ENCODE data around the gene ZNF446. TPM values are rescaled to one million over a fixed set of nuclear protein-coding genes. Genes with fewer than 3 reads are reported as not detected.
"Not testable (repeated sequence)": the region's sequence is repeated elsewhere in the genome, so short reads cannot be mapped to it uniquely, and the experiment has no call there.

ZNF446 gene
- total and polyA plus RNA-seq, 9 of the 15 experiments (the other 6 are each of a cell fraction or from before 2014, with no cell fraction given): 0.07 to 4.8 (median 1.2) TPM

GRCh38 chr19:58440556-58440955, 35.6 kb upstream of the ZNF446 start:
- no peak overlapping the region for H2AFZ ChIP-seq (ENCODE audit: low read depth, low read length)
- BruUV-seq (replicated peaks): no TSS peak
- H3K4me1 ChIP-seq (replicated peaks in 1 of 2; ENCODE audit: control insufficient read depth in 2 of 2, insufficient read depth in 2 of 2, low read length in 2 of 2): peaks cover 0 to 12% of the 10 kb centered on the region in 2 experiments; a peak in 2 of 5 replicates
- H3K9me3 ChIP-seq (replicated peaks; ENCODE audit: control insufficient read depth, insufficient read depth, low read depth, low read length): peaks cover 5% of the 10 kb centered on the region; the same call in 1 of the 2 replicates
- DNase-seq (ENCODE audit: extremely low read depth in 1 of 4, low spot score in 3 of 4) (no peak), FAIRE-seq (no peak), ATAC-seq (no peak)
- H3K4me3 ChIP-seq: no peak overlapping the region
- H3K27me3 ChIP-seq (ENCODE audit: control insufficient read depth in 2 of 2, insufficient read depth in 2 of 2, low read length in 2 of 2): no peaks in the 10 kb centered on the region
- H3K36me3 ChIP-seq (ENCODE audit: control insufficient read depth, insufficient read depth, low read length): no peaks in the 10 kb centered on the region
- ChIA-PET POLR2A (no interaction called here), CTCF (ENCODE audit: low intra/inter-chr PET ratio) (no interaction called here)
- 57% methylated on average over 18 of the region's 31 CpGs for WGBS (ENCODE audit: insufficient coverage, low coverage, missing lambda C conversion rate)
- H3K4me2 ChIP-seq (ENCODE audit: insufficient read depth, low read length): no peak overlapping the region
- intact Hi-C loops (cut with micrococcal nuclease): no loop called here
- in situ Hi-C loops (cut with MboI): no loop called here
- no peak overlapping the region for H3K9ac ChIP-seq (ENCODE audit: insufficient read depth in 1 of 2, low read depth in 2 of 2, low read length in 2 of 2)
- no peaks in the 10 kb centered on the region for H3K79me2 ChIP-seq (ENCODE audit: control insufficient read depth, insufficient read depth, low read length)
- TF ChIP-seq ZBTB33 (CRISPR knock-in tag; IDR thresholded peaks at IDR 0.05) (0 out of 2 replicates have a peak, but pooled peaks have one; percentile 11), SMARCB1 (IDR thresholded peaks at IDR 0.05; ENCODE audit: insufficient read length, low read depth) (no peak)
- H3K27ac ChIP-seq (ENCODE audit: extremely low read depth, low read depth, low read length): no peak overlapping the region
- no peaks in the 10 kb centered on the region for H3K9me1 ChIP-seq (ENCODE audit: control insufficient read depth, insufficient read depth, low read length)
- H4K20me1 ChIP-seq (replicated peaks; ENCODE audit: control insufficient read depth, insufficient read depth, low read length): no peaks in the 10 kb centered on the region

- in situ Hi-C loops (cut with MboI); H3K9me1 ChIP-seq (ENCODE audit: control insufficient read depth, insufficient read depth, low read length); H3K9ac ChIP-seq (ENCODE audit: insufficient read depth in 1 of 2, low read depth in 2 of 2, low read length in 2 of 2); H2AFZ ChIP-seq (ENCODE audit: low read depth, low read length); H3K79me2 ChIP-seq (ENCODE audit: control insufficient read depth, insufficient read depth, low read length); H3K27ac ChIP-seq (ENCODE audit: extremely low read depth, low read depth, low read length); ATAC-seq; H3K27me3 ChIP-seq (ENCODE audit: control insufficient read depth in 2 of 2, insufficient read depth in 2 of 2, low read length in 2 of 2); FAIRE-seq; H3K9me3 ChIP-seq (replicated peaks; ENCODE audit: control insufficient read depth, insufficient read depth, low read depth, low read length); H3K36me3 ChIP-seq (ENCODE audit: control insufficient read depth, insufficient read depth, low read length); CTCF ChIA-PET (ENCODE audit: low intra/inter-chr PET ratio); H3K4me3 ChIP-seq; DNase-seq (ENCODE audit: extremely low read depth in 1 of 4, low spot score in 3 of 4); BruUV-seq (replicated peaks); intact Hi-C loops (cut with micrococcal nuclease); H3K4me2 ChIP-seq (ENCODE audit: insufficient read depth, low read length); H4K20me1 ChIP-seq (replicated peaks; ENCODE audit: control insufficient read depth, insufficient read depth, low read length): not testable (repeated sequence)
- 14% methylated on average over 7 of the region's 7 CpGs for WGBS (ENCODE audit: insufficient coverage, low coverage, missing lambda C conversion rate)
- peaks cover 0 to 12% of the 10 kb centered on the region in 2 experiments; a peak in 2 of 5 replicates for H3K4me1 ChIP-seq (replicated peaks in 1 of 2; ENCODE audit: control insufficient read depth in 2 of 2, insufficient read depth in 2 of 2, low read length in 2 of 2)
- POLR2A ChIA-PET: interaction anchor here (0.7 to 1.5 kb wide), 2 partner anchors 9 to 15 kb away, joined by 3 to 5 read pairs; partner anchors contain the start of gene ZNF324B
- TF ChIP-seq ASH1L (IDR thresholded peaks at IDR 0.05; ENCODE audit: borderline replicate concordance, low read depth, partially characterized antibody) (peak; percentile 56), RBM25 (IDR thresholded peaks at IDR 0.05; ENCODE audit: low read depth, low read length, severe bottlenecking) (peak; percentile 14), NFYB (IDR thresholded peaks at IDR 0.05; ENCODE audit: extremely low read depth, insufficient read length) (peak; percentile 82), FOS (IDR thresholded peaks at IDR 0.05; ENCODE audit: extremely low read depth, insufficient read length) (peak; percentile 27)
Measured at GRCh38 chr19:58442986-58443385, 33.2 kb upstream of the ZNF446 start.
